Left kidney (tissue), 2 donors: ENCODE data around the gene SLC44A2. TPM values are rescaled to one million over a fixed set of nuclear protein-coding genes. Genes with fewer than 3 reads are reported as not detected.
"Not testable (repeated sequence)": the region's sequence is repeated elsewhere in the genome, so short reads cannot be mapped to it uniquely, and the experiment has no call there.

Experiments
- DNase-seq: peaks from one replicate; pipeline ENCODE4 v3.0.0-alpha.2; 2013
- polyA plus RNA-seq: library from polyadenylated mRNA; unstranded; fragments of 120-200 nt; gene quantifications from one replicate; pipeline ENCODE4 v1.2.1, GENCODE V29; 2013; ENCODE audit not compliant: insufficient read length

SLC44A2 gene
- polyA plus RNA-seq, 1 donor = 180 TPM

GRCh38 chr19:10646456-10647159 is 21.3 kb downstream of the SLC44A2 start:
- DNase-seq = no peak

GRCh38 chr19:10648360-10648759 is 23.0 kb downstream of the SLC44A2 start:
- no peak for DNase-seq

- DNase-seq = no peak
These were observed 26.5 kb downstream of the SLC44A2 start for GRCh38 chr19:10651851-10652250.

DNA sequence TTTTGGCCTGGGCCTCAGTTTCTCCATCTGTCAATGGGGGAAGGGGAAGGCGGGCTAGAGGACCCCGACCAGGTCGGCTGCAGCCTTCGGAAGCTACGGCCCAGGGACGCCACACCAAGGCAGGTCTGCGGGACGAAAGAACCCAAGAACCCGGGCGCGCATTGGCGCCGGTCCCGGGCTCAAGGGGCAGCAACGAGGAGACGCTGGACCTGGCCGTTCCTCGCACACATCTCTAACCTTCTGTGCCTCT is 28.1 kb downstream of the SLC44A2 start:
- no peak for DNase-seq

DNA sequence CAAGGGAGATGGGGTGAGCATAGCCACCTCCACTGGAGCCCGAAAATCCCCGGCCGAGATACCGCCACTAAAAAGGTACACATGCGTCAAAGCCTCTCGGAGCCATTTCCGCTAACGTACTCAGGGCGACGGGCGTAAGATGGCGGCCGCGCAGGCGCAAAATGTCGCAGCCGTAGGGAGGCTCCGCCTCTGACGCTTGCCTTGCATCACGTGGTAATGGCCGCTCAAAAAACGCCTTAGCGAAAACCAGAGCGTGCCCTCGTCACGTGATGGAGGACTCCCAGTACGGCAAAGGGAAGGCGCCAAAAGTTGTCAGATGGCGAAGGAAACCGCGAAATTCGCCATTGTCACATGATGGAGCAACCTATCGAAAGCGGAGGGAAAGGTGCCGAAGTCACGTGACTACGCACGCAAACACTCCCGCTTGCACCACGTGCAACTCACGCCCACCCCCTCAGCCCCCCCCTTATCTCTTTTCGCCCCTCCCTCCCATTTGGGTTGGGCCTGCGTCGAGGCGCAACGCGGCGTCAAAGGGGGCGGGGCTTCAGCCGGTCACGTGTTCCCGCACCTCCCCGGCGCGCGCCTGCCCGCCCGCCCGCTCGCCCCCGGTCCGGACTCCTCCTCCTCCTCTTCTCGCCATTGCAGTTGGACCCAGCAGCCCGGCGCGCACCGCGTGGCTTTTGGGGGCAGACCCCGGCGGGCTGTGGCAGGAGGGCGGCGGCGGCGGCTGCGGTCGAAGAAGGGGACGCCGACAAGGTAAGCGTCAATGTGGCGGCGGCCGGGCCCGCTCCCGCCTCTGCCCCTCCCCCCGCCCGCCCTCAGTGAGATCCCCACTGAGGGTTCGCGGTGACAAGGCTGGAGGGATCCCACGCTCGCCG is 28.6 kb downstream of the SLC44A2 start, which contains the start of gene ILF3:
ILF3 (plus strand) TSS at position 615 of the 878 bp plus-strand sequence. CDS start 16,260 bp downstream, outside the sequence.
- peak; percentile 100 for DNase-seq

DNA sequence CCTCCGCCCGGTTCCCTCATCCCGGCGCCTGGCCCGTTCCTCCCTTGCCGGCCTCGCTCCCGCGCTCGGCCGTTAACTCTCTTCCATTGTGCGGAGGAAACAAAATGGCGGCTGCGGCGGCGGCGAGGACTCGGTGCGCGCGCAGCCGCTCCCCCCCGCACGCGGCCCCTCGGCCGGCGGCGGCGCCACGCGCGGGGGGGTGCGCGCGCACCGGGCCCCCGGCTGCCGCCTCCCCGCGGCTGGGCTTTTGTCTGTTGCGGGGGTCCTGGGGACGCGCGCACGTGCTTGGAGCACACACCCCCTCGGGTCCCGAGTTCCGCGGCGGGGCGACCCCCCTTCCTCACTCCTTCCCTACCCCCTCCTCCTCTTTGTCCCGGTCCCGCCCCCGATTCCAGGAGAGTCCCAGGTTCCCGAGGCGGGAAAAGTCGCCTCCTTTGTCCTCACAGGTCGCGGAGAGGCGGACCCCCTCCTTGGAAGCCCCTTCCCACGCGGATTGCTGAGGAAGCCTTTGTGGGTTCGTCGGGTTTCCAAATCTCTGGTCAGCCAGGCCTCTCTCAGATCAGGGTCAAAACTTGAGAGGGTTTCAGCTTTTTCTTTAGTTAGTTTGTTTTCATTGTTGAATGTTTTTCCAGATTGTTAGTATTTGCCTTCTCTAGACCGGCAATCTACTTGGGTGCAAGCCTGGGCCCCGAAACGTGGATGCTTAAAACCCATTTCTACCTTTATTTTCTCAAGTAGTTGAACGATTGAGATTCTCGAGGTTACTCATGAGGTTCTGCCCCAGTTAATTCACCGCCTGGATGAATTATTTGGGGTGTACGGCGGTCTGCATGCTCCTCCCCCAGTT is 29.5 kb downstream of the SLC44A2 start:
- DNase-seq = no peak

GRCh38 chr19:10655457-10656312 is 30.3 kb downstream of the SLC44A2 start:
- no peak for DNase-seq

DNA sequence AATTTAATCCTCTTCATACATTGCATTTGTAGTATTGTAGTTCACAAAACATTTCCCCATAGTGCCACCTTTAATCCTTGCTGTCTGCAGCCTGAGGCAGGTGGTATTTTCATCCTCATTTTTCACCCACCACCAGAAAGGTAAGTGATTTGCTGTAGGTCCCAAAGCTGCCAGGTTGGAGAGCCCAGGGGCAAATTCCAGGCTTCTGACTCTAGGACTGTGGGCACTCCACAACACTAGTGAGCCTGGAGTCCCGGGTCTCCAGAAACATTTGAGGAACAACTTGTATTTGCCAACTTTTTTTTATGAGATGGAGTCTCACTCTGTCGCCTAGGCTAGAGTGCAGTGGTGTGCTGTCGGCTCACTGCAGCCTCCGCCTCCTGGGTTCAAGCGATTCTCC is 35.0 kb downstream of the SLC44A2 start:
- DNase-seq = no peak

- DNase-seq = no peak
These were observed 36.6 kb downstream of the SLC44A2 start for GRCh38 chr19:10661946-10662345.

DNA sequence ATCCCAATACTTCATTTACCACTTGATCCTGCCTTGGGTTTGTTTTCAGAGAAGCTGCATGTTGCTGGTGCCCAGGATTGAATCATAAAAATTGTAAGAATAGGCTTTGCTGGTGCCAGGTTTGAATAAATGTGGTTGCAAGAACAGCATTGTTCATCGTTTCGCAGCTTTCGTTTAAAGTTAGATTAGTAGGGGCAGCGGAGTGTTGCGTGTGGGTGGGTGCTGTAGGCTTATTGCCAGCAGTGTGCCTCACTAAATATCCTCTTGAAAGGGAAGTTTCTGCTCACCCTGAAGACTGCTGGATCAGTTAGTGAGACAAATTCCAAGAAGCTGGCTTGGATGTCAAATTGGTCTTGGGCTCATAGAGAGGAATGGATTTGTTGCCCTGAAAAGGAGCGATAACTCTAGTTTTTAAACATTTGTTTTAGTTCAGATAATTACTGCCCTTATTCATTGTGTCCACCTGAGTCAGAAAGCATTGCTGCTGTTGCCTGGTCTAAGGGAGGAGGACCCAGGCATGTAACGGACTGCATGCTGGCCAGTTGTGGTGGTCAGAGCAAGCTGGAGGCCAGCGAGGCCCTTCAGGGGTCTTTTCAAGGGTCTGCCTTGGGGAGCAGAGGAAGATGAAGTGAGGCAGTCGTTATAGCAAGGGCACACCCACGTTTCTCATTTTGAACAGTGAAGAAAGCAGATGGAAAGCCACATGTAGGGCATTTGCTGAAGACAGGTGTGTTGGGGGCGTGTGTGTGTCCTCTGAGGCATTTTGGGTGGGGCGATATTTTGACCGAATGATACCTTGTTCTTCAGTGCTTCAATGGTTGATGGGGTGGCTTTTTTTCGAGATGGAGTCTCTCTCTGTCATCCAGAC is 37.3 kb downstream of the SLC44A2 start:
- DNase-seq = no peak

GRCh38 chr19:10663252-10663563 is 37.9 kb downstream of the SLC44A2 start:
- not testable (repeated sequence) for DNase-seq

DNA sequence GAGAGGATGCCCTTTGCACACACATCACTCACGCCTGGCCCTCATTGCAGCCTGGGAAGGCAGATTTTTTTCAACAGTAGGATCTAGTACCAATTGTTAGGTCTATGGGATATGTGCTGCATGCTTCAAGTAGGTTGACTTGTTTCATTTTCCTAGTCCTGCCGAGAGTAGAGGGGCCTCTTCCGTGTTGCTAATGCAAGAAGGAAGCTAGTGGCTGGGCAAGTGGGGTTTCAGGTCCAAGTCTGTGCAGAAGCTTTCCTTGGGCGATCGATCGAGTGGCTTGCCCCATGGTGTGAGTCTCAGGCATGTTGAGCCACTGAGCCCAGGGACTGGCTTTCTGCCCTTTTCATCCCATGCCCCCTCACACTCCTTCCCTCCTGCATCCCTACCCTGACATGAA is 42.5 kb downstream of the SLC44A2 start:
- DNase-seq = no peak

- DNase-seq = no peak
These were observed 43.9 kb downstream of the SLC44A2 start for GRCh38 chr19:10669246-10669645.

DNA sequence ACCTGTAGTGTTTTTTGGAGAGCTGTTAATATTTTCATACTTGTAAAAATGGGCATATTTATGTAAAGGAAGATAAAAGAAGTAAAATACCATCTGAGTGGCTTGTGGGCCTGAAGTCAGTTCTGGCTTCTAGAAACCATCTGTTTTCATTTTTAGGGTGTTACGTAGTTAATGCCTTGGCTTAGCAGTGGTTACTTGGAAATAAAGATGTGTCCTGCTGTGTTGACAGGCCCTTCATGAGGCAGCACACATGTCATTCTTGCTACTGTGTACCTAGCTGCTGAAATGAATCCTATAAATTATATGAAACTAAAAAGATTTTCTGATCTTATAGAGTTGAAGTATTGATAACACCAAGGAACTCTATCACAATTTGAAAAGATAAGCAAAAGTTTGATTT is 44.8 kb downstream of the SLC44A2 start:
- DNase-seq = no peak

DNA sequence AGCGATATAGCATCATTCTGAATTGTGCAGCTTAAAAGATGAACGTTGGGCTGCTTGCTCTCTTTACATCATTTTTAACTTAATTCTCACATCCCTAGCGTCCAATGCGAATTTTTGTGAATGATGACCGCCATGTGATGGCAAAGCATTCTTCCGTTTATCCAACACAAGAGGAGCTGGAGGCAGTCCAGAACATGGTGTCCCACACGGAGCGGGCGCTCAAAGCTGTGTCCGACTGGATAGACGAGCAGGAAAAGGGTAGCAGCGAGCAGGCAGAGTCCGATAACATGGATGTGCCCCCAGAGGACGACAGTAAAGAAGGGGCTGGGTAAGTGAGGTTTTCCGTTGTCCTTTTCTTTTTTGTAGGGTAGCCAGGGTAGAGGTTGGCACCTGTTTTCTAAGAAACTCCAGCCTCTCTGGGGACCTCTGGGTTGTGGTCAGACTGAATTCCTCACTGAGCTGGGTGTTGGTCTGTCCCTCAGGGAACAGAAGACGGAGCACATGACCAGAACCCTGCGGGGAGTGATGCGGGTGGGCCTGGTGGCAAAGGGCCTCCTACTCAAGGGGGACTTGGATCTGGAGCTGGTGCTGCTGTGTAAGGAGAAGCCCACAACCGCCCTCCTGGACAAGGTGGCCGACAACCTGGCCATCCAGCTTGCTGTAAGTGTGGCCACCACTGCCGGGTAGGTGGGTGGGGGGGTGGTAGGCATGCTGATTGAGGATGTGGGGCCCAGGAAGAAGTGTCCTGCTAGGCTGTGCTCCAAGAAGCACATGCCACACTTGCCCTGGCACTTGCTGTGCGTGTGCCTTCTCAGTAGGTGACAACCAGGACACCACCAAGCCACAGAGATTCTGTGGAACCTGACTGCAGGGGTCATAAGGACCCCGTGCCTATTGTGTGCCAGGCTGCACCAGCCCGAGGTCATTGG is 45.8 kb downstream of the SLC44A2 start:
- no peak for DNase-seq

GRCh38 chr19:10671922-10672321 is 46.6 kb downstream of the SLC44A2 start:
- not testable (repeated sequence) for DNase-seq

DNA sequence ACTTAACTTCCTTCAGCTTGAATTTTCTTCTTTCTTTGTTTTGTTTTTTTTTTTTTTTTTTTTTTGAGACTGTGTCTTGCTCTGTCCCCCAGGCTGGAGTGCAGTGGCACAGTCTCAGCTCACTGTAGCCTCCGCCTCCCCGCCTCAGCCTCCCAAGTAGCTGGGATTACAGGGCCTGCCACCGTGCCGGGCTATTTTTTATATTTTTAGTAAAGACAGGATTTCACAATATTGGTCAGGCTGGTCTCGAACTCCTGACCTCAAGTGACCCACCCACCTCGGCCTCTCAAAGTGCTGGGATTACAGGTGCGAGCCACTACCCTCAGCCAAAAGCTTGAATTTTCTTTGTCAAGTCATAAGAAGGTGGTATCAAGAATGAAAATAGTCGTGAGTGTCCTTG is 49.9 kb downstream of the SLC44A2 start:
- not testable (repeated sequence) for DNase-seq

- no peak for DNase-seq
These were observed 52.4 kb downstream of the SLC44A2 start for GRCh38 chr19:10677751-10678150.

GRCh38 chr19:10678813-10679212 is 53.5 kb downstream of the SLC44A2 start:
- no peak for DNase-seq

DNA sequence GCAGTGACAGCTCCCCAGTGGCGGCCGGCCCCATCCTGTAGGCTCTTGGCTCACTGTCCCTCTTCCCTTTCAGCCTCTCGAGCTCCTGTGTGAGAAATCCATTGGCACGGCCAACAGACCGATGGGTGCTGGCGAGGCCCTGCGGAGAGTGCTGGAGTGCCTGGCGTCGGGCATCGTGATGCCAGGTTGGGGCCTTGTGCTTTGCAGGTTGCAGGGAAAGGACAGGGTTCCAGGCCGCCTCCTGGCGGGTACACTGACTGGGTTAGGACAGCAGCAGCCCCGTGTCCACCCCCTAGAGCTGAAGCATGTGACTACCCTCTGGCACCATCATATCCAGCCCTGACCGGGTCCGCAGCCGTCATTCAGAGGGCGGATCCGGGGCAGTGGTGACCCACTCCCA is 54.4 kb downstream of the SLC44A2 start:
- no peak for DNase-seq
